Fibroblast of upper back skin (primary cell): Measurements from ENCODE around the gene ALKBH3.

Source experiments
- DNase-seq: peaks from one replicate; pipeline ENCODE4 v3.0.0-alpha.2; 2013

Gene ALKBH3

DNA sequence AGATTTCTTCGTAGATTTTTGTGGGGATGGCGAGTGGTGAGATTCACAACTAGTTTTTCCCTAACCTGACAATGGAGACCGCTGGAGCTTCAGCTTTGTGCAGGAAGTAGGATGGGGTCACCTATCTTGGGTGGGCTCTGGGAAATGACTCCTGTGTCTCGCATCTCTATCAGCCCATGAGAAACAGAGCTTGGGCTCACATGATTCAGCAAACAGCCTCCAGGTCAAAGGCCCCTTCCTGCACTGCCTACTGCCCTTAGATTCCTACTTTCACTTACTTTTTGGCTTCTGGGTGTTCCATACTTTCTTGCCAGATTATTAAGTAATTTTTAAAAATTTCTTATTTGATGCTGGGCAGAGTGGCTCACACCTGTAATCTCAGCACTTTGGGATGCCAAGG is 88.1 kb downstream of the ALKBH3 start:
- DNase-seq = no peak

DNA sequence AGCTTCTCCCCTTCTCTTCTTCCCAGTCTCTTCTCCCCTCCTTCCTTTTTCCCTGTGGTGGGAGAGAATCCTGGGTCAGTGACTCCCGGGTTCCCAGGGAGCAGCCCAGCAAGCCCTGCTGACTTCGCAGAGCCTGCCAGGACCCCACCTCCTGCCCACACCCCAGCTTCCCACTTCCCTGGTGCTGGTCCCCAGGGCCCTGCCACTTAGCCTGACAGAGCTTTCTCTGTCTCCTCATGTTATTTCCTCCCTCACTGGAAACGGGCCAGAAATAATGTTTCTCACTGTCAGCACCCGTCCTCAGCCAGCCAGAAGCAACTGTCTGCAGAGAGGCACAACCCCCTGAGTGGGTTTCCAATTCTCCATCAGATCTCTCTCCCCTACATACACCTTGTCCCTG is 88.9 kb downstream of the ALKBH3 start:
- DNase-seq = peak; percentile 58
